ENCODE results near the gene SYCE3.

SYCE3 gene

GRCh38 chr22:50517495-50518260 lies 45.0 kb downstream of the SYCE3 start:
- DNase-seq: no peak

DNA sequence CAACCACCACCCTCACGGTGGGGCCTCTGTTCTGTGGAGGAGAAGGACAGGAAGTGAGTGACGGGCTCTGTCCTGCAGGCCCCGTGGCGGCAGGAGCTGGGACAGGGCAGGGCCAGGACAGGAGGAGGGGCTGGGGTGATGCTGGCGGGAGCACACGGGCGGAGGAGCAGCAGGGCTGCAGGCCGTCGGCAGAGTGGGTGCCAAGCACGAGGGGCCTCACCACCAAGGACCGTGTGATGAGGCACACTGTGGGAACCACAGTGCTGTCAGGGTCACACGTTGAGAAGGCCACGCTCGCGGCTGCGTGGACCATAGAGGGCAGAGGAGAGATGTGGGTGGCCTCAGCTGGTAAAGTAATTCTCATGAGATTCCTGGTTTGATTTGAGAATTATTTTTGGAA lies 45.8 kb downstream of the SYCE3 start:
- no peak for DNase-seq

GRCh38 chr22:50516068-50516467 lies 46.7 kb downstream of the SYCE3 start:
- DNase-seq: no peak

DNA sequence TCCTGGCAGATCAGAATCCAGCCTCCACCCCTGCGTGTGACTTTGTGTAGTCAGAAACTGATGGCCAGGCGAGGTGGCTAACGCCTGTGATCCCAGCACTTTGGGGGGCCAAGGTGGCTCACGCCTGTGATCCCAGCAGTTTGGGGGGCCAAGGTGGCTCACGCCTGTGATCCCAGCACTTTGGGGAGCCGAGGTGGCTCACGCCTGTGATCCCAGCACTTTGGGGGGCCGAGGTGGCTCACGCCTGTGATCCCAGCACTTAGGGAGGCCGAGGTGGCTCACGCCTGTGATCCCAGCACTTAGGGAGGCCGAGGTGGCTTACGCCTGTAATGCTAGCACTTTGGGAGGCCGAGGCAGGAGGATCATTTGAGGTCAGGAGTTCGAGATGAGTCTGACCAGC lies 49.5 kb downstream of the SYCE3 start:
- no peak for DNase-seq

GRCh38 chr22:50508897-50509296 lies 53.8 kb downstream of the SYCE3 start:
- no peak for DNase-seq

DNA sequence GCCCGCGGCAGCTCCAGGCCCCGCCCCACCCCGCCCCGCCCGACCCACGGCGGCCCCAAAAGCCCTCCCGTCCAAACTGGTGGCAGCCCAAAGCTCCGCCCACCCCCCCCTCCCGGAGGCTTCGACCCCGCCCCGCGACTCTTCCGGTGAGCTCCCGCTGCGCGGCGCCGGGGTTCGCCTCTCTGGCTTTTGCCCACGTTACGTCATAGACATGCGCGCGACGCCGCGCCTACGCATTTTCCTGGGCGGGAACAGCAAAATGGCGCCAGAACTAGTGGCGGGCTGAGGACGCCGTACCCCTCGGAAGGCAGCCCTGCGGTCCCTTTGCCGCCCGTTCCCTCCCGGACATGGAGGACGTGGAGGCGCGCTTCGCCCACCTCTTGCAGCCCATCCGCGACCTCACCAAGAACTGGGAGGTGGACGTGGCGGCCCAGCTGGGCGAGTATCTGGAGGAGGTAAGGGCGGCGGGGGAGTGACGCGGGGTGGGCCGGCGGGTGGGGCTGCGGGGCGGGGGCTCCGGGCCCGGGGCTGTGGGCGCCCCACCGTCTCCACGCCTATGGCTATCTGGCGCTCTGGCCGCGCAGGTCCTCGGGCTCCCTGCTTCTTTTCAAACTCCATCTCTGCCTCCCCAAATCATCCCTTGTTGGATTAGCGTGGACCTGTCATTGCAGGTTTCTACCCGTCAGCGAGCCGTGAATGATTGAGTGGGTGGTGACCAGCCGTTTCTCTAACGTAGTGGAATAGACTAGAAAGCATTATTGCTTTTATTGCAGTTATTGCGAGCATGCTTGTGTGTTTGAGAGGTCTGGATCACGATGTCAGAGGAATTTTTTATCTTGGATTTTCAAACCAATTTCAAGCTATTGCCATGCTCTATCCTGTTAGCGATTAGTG lies 54.5 kb downstream of the SYCE3 start, which contains the start of gene NCAPH2:
Gene NCAPH2 (plus strand): TSS at position 234 of the 894 bp plus-strand sequence. CDS start 114 bp downstream, at position 348.
- DNase-seq: peak; percentile 97

- DNase-seq: no peak
These were observed 55.2 kb downstream of the SYCE3 start, which contains the start of gene LMF2 for GRCh38 chr22:50507421-50507990. Gene LMF2 (minus strand): TSS chr22:50507702. CDS start chr22:50507675, 27 bp downstream.

DNA sequence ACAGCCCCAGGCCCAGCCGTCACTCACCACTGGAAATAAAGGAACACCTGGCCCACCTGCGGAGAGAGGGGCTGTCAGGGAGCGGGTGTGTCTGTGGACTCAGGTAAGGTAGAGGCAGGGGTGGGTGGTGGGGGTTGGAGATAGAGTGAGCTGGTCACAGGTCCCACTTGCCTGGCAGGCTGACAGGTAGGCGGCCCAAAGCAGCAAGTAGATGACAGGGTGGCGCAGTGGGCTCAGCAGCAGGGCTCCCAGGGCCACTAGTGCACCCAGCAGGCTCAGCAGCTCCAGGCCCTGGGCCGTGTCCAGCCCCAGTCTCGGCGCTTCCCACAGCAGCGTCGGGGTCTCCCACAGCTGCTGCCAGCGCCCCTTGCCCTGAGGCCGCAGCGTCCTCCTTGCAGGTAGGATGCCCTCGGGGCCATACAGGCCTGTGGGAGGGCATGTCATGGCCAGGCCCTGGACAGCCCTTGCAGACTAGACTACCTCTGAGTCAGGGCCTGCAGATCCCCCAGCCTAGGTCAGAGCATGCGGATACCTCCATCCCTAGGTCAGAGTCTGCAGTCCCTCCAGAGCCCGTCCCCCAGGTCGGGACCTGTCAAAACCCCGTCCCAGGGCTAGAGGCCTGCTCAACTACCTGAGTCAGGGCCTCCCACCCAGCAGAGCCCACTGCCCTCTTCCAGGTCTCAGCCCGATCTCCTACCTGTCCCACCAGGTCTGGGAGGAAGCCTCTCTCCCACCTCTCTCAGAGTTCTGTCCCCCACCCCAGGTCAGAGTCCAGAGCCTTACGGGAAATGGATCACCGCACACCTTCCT lies 55.9 kb downstream of the SYCE3 start:
- DNase-seq: no peak

DNA sequence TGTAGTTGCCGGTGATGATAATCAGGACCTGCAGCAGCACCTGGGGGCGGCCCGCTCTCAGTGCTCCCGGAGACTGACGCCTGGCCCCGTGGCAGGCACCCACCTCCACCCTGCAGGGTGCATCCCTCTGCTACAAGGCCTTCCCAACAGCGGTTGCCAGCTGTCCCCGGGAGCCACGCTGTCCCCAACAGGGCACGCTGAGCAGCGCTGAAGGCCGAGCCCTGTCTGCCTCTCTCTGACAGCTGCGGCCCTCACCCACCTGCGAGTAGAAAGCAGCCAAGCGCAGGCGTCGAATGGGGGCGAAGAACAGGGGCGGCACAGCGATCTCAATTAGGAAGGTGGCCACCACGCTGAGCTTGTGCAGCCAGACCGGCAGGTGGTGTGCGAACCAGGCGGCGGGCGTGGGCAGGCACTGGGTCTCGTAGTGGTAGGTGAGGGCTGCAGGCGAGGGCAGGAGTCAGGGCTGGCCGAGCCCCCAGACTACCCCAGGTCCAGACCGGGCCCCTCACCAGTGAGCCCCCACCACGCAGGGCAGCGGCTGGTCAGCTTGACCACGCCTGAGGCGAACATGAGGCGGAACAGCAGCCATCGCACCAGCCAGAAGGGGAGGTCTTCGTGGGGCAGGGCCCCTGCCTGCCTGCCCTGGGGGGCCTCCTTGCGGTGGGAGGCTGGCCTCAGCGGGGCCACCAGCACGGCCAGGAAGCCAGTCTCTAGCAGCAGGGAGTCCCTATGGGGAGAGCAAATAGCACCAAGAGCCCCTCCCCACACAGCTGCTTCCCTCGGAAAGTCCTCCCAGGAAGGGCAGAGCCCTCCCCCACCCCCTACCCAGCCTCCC lies 56.7 kb downstream of the SYCE3 start:
- DNase-seq: no peak

GRCh38 chr22:50505276-50505775 lies 57.4 kb downstream of the SYCE3 start:
- no peak for DNase-seq

DNA sequence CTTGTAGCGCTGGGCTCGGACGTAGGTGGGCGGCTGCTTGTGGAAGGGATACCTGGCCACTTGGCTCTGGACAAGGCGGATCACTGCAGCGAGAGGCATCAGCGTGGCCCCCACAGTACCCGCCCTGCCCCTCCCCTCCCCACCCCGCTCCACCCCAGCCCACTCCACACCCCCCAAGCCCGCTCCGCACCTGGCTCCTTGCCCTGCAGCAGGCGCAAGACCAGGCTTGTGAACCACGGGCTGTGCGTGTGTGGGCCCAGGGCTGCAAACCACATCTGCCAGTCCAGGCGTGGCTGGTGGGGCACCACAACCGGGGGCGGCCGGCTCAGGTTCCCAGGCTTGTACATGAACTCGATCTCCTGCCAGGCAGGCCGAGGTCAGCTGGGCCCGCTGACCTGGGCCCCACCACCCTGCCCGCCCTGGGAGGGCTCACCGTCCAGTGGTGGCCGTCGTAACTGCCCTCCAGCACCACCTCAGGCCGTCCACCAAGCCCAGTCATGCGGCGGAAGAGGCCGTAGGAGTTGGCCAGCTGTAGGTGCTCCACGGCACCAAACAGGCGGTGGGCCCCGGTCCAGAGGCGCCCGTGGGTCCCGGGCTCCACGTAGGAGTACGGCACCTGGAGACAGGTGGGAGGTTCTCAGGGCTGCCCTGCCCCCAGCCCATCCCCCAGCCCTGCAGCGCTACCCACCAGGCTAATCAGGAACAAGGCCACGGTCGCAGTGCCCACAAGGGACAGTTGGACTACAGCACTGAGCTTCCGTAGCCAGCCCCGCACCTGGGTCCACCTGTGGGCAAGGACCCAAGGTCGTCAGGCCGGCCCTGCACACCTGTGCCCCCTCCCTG lies 58.1 kb downstream of the SYCE3 start:
- DNase-seq: no peak

DNA sequence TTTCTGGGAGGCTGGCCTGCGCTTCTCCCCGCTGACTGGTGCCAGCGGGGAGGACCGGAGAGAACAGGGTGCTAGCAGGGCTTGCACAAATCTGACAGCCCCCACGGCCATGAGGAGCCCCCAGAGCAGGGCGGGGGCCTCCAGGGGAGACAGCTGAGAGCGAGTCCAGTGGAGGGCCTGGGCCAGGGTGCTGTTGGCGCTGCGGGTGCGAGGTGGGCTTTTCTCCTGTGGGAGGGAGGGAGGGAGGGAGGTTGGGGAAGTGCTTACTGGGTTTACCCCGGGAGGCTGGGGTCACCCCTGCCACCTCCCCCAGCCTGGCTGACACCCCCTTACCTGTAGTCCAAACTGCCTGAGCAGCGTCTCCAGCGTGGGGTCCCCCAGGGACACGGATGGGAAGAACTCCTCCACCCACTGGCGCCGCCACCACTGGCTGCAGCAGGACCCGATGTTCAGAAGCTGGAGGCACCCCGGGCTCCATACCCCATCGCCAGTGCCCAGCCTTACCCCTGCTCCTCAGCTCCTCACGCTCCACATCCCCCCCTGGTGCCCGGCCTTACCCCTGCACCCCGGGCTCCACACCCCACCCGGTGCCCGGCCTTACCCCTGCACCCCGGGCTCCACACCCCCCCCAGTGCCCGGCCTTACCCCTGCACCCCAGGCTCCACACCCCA lies 59.1 kb downstream of the SYCE3 start:
- no peak for DNase-seq

DNA sequence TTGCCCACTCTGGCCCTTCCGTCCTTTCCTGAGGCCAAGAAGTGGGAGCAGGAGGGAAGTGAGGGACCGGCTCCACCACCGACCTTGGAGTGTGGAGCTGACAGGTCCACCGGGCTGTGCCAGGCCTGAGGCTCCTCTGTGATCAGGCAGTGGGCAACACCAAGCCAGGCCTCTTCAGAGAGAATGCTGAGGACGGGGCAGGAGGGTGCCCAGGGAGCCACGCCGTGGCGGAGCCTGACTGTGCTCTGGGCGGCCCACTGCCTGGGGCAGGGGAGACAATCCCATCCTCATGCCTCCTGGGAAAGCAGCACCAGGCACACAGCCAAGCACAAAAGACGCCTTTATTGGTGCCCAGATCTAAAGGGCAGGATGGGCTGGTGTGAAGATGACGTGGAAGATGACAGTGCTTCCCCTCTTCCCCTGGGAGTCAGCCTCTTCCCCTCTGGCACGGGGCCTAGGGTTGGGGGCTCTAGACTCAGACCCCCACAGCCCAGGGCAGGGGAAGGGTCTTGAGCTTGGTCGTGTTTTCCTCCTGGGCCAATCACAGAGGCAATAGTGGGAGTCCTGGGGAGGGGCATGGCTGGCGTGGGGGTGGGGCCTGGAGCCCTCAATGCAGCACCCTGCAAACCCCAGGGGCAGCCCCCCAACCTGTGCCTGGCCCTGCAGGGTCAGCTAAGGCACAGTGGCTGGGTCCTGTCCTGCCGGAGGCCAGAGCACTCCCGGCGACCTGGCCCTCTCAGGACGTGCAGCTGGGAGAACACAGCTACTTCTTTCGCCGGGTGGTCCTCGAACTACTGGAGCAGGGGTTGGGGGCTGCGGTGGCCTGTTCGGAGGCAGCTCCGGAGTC lies 59.9 kb downstream of the SYCE3 start:
- DNase-seq: no peak

DNA sequence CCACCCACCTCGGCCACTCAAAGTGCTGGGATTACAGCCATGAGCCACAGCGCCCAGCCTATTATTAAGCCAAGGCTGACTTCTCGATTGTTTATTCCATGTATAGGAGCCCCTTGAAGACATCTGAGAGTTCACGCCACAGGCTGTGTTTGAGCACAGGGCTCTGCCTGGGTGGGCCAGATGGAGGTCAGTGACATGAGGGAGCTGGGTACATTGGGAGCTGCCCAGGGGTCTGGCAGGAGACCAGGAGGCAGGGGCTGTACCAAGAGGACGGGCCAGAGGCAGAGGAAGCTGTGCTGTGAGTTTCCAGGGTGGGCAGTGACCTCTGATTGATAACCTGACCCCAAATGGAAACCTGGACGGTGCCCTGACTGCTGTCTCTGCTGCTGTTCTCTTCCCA lies 60.6 kb downstream of the SYCE3 start:
- no peak for DNase-seq
